ENCODE measurements around the gene FGGY. TPM values are rescaled to one million over a fixed set of nuclear protein-coding genes. Genes with fewer than 3 reads are reported as not detected.

The FGGY gene
- total and polyA plus RNA-seq, 4 donors: 9.0 to 44.4 (median 21.1) TPM

GRCh38 chr1:59428828-59429227 lies 131.9 kb downstream of the FGGY start:
- no peaks in the 10 kb centered on the region for H3K36me3 ChIP-seq (ENCODE audit: control insufficient read depth, insufficient read depth, low read length)
- no peaks in the 10 kb centered on the region for H3K27me3 ChIP-seq (ENCODE audit: control insufficient read depth, insufficient read depth, low read length)
- DNase-seq (ENCODE audit: low read depth in 4 of 6, low spot score in 6 of 6): no peak
- no peaks in the 10 kb centered on the region for H3K9me3 ChIP-seq (ENCODE audit: control insufficient read depth, insufficient read depth, low read length)
- 90% methylated on average over 2 of the region's 6 CpGs for WGBS (ENCODE audit: insufficient coverage)
- H3K4me3 ChIP-seq (ENCODE audit: low read depth, low read length): no peak overlapping the region
- no peak overlapping the region for H3K27ac ChIP-seq (ENCODE audit: low read depth, low read length)
- no peaks in the 10 kb centered on the region for H3K4me1 ChIP-seq (ENCODE audit: control insufficient read depth, insufficient read depth, low read length)

DNA sequence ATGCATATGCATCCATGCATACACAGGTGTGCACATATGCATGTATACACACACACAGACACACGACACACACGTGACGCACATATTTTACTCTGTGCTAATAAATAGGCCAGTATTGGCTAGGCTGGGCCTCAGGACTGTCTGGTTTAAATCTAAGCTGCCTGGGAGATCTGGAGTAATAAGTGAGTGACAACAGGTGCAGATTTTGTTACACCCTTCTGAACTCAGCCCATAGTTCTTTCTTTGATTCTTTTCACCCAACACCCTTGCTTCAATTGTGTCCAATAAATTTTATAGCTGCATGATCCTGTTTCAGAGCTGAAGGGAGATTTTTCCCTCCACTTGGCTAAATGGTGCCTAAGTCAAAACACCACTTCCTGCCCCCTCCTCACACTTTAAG lies 132.8 kb downstream of the FGGY start:
- H3K27ac ChIP-seq (ENCODE audit: low read depth, low read length): no peak overlapping the region
- no peak for DNase-seq (ENCODE audit: low read depth in 4 of 6, low spot score in 6 of 6)
- no peaks in the 10 kb centered on the region for H3K36me3 ChIP-seq (ENCODE audit: control insufficient read depth, insufficient read depth, low read length)
- no peak overlapping the region for H3K4me3 ChIP-seq (ENCODE audit: low read depth, low read length)
- H3K27me3 ChIP-seq (ENCODE audit: control insufficient read depth, insufficient read depth, low read length): no peaks in the 10 kb centered on the region
- WGBS (ENCODE audit: insufficient coverage): no CpG with 5 or more reads among the region's 3 CpGs
- H3K4me1 ChIP-seq (ENCODE audit: control insufficient read depth, insufficient read depth, low read length): no peaks in the 10 kb centered on the region
- no peaks in the 10 kb centered on the region for H3K9me3 ChIP-seq (ENCODE audit: control insufficient read depth, insufficient read depth, low read length)

GRCh38 chr1:59431566-59432294 lies 134.8 kb downstream of the FGGY start:
- no CpG with 5 or more reads among the region's 3 CpGs for WGBS (ENCODE audit: insufficient coverage)

GRCh38 chr1:59432531-59433439 lies 135.9 kb downstream of the FGGY start:
- Histone ChIP-seq H3K4me1 (ENCODE audit: control insufficient read depth, insufficient read depth, low read length) (peaks cover 4% of the 10 kb centered on the region), H3K27me3 (ENCODE audit: control insufficient read depth, insufficient read depth, low read length) (no peaks in the 10 kb centered on the region), H3K9me3 (ENCODE audit: control insufficient read depth, insufficient read depth, low read length) (no peaks in the 10 kb centered on the region), H3K36me3 (ENCODE audit: control insufficient read depth, insufficient read depth, low read length) (no peaks in the 10 kb centered on the region), H3K4me3 (ENCODE audit: low read depth, low read length) (no peak overlapping the region), H3K27ac (ENCODE audit: low read depth, low read length) (no peak overlapping the region)
- WGBS (ENCODE audit: insufficient coverage): 98% methylated on average over 6 of the region's 6 CpGs
- DNase-seq (ENCODE audit: low read depth in 4 of 6, low spot score in 6 of 6): no peak

More at GRCh38 chr1:59431566-59432294, 134.8 kb downstream of the FGGY start:
- Histone ChIP-seq H3K9me3 (ENCODE audit: control insufficient read depth, insufficient read depth, low read length) (no peaks in the 10 kb centered on the region), H3K36me3 (ENCODE audit: control insufficient read depth, insufficient read depth, low read length) (no peaks in the 10 kb centered on the region), H3K27me3 (ENCODE audit: control insufficient read depth, insufficient read depth, low read length) (no peaks in the 10 kb centered on the region), H3K27ac (ENCODE audit: low read depth, low read length) (no peak overlapping the region), H3K4me1 (ENCODE audit: control insufficient read depth, insufficient read depth, low read length) (peaks cover 4% of the 10 kb centered on the region), H3K4me3 (ENCODE audit: low read depth, low read length) (no peak overlapping the region)
- DNase-seq (ENCODE audit: low read depth in 4 of 6, low spot score in 6 of 6): no peak

- no peak for DNase-seq (ENCODE audit: low read depth in 4 of 6, low spot score in 6 of 6)
- H3K27me3 ChIP-seq (ENCODE audit: control insufficient read depth, insufficient read depth, low read length): no peaks in the 10 kb centered on the region
- H3K4me1 ChIP-seq (ENCODE audit: control insufficient read depth, insufficient read depth, low read length): peaks cover 4% of the 10 kb centered on the region
Measured at GRCh38 chr1:59433440-59433813, 136.5 kb downstream of the FGGY start.

DNA sequence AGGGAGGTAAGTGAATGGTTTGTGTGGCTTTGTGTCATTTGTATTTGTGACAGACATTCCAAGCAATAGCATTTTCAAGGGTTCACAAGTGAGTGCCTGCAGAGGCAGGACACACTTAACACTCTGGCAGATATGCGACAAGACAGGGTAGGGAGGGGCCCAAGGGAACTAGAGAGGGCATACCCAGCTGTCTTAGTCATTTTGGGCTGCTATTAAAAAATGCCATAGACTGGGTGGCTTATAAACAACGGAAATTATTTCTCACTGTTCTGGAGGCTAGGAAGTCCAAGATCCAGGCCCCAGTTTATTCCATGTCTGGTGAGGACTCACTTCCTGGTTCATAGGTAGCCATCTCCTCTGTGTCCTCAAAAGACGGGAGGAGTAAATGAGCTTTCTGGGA lies 137.4 kb downstream of the FGGY start:
- Histone ChIP-seq H3K36me3 (ENCODE audit: control insufficient read depth, insufficient read depth, low read length) (no peaks in the 10 kb centered on the region), H3K9me3 (ENCODE audit: control insufficient read depth, insufficient read depth, low read length) (no peaks in the 10 kb centered on the region)
- WGBS (ENCODE audit: insufficient coverage): 90% methylated on average over 2 of the region's 3 CpGs

More at GRCh38 chr1:59433440-59433813, 136.5 kb downstream of the FGGY start:
- no peaks in the 10 kb centered on the region for H3K36me3 ChIP-seq (ENCODE audit: control insufficient read depth, insufficient read depth, low read length)
- no peaks in the 10 kb centered on the region for H3K9me3 ChIP-seq (ENCODE audit: control insufficient read depth, insufficient read depth, low read length)
- 80% methylated on average over 1 of the region's 6 CpGs for WGBS (ENCODE audit: insufficient coverage)
- no peak overlapping the region for H3K27ac ChIP-seq (ENCODE audit: low read depth, low read length)
- H3K4me3 ChIP-seq (ENCODE audit: low read depth, low read length): no peak overlapping the region

GRCh38 chr1:59436637-59437036 lies 139.7 kb downstream of the FGGY start:
- Histone ChIP-seq H3K27ac (ENCODE audit: low read depth, low read length) (no peak overlapping the region), H3K4me1 (ENCODE audit: control insufficient read depth, insufficient read depth, low read length) (peaks cover 4% of the 10 kb centered on the region), H3K9me3 (ENCODE audit: control insufficient read depth, insufficient read depth, low read length) (no peaks in the 10 kb centered on the region), H3K4me3 (ENCODE audit: low read depth, low read length) (no peak overlapping the region), H3K27me3 (ENCODE audit: control insufficient read depth, insufficient read depth, low read length) (no peaks in the 10 kb centered on the region), H3K36me3 (ENCODE audit: control insufficient read depth, insufficient read depth, low read length) (no peaks in the 10 kb centered on the region)
- no peak for DNase-seq (ENCODE audit: low read depth in 4 of 6, low spot score in 6 of 6)
- WGBS (ENCODE audit: insufficient coverage): 100% methylated on average over 1 of the region's 2 CpGs

More for the DNA sequence above, 137.4 kb downstream of the FGGY start:
- H3K4me3 ChIP-seq (ENCODE audit: low read depth, low read length): no peak overlapping the region
- no peaks in the 10 kb centered on the region for H3K27me3 ChIP-seq (ENCODE audit: control insufficient read depth, insufficient read depth, low read length)
- no peak overlapping the region for H3K27ac ChIP-seq (ENCODE audit: low read depth, low read length)
- H3K4me1 ChIP-seq (ENCODE audit: control insufficient read depth, insufficient read depth, low read length): peaks cover 4% of the 10 kb centered on the region
- no peak for DNase-seq (ENCODE audit: low read depth in 4 of 6, low spot score in 6 of 6)

DNA sequence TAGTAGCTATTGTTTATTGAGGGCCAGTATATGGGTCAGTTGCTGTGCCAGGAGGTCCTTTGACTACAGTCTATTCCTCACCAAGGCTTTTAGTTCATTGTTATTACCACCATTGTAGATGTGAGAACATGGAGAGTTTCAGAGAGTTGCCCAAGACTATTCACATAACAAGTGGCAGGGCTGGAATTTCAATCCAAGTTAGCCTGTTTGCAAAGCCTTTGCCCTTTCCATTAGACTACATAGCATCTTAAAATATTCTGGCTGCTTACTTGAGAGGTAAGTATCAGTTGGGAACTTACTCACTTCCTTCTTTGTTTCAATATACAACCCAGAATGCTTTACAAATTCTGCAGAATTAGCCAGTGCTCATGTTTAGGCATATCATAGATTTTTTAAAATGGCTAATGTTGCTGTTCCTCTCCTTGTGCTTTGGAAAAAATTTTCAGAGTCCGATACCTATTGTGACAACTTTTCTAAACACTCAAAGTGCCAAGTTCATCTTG lies 141.2 kb downstream of the FGGY start:
- peaks cover 4% of the 10 kb centered on the region for H3K4me1 ChIP-seq (ENCODE audit: control insufficient read depth, insufficient read depth, low read length)
- WGBS (ENCODE audit: insufficient coverage): 40% methylated on average over 1 of the region's 1 CpG
- H3K36me3 ChIP-seq (ENCODE audit: control insufficient read depth, insufficient read depth, low read length): no peaks in the 10 kb centered on the region
- no peak overlapping the region for H3K27ac ChIP-seq (ENCODE audit: low read depth, low read length)
- no peaks in the 10 kb centered on the region for H3K9me3 ChIP-seq (ENCODE audit: control insufficient read depth, insufficient read depth, low read length)
- no peaks in the 10 kb centered on the region for H3K27me3 ChIP-seq (ENCODE audit: control insufficient read depth, insufficient read depth, low read length)
- H3K4me3 ChIP-seq (ENCODE audit: low read depth, low read length): no peak overlapping the region
- no peak for DNase-seq (ENCODE audit: low read depth in 4 of 6, low spot score in 6 of 6)

DNA sequence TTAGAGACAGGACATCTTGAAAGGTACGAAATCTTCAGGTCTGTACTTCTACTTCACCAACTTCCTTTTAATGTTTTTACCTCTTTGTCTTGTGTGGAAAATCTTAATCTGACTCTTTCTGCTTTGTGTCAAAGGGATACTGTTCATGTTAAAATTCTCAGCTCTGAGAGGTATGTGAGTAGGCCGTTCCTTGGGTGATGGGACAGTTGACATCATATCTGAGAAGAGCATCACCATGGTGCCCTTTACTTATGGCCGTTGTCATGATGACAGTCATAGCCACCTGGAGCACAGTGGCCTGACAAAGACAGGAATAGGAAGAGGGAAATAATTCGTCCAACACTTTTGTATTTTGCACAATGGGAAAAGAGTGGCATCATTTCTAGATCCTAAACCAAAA lies 145.6 kb downstream of the FGGY start:
- Histone ChIP-seq H3K36me3 (ENCODE audit: control insufficient read depth, insufficient read depth, low read length) (no peaks in the 10 kb centered on the region), H3K27ac (ENCODE audit: low read depth, low read length) (no peak overlapping the region), H3K9me3 (ENCODE audit: control insufficient read depth, insufficient read depth, low read length) (no peaks in the 10 kb centered on the region), H3K4me1 (ENCODE audit: control insufficient read depth, insufficient read depth, low read length) (no peaks in the 10 kb centered on the region), H3K4me3 (ENCODE audit: low read depth, low read length) (no peak overlapping the region), H3K27me3 (ENCODE audit: control insufficient read depth, insufficient read depth, low read length) (no peaks in the 10 kb centered on the region)
- 100% methylated on average over 2 of the region's 4 CpGs for WGBS (ENCODE audit: insufficient coverage)
- DNase-seq (ENCODE audit: low read depth in 4 of 6, low spot score in 6 of 6): no peak

Data from spinal cord (tissue), 10 donors.